OCI-LY3 (cell line): ENCODE results near the gene NFATC3.
A peak's percentile ranks its signal among the peaks of the same experiment; 100 is the strongest.

Experiments
- H2AFZ ChIP-seq: fragments of 200-600, 300-600 bp; shearing (Covaris generic); 2 replicates; pipeline ENCODE4 v1.6.0; 2014; ENCODE audit warnings: antibody characterized with exemption, low read depth, low read length
- H3K27ac ChIP-seq: fragments of 200-600, 300-600 bp; sonication (generic); 2 replicates; pipeline ENCODE4 v1.5.1; 2014; ENCODE audit warnings: mild to moderate bottlenecking, low read length, moderate library complexity, mixed read lengths
- H3K27me3 ChIP-seq: fragments of 200-600, 300-600 bp; sonication (generic); 2 replicates; pipeline ENCODE4 v1.6.1; 2014; ENCODE audit warnings: low read depth, low read length, mixed read lengths
- H3K36me3 ChIP-seq: fragments of 200-600, 300-600 bp; sonication (generic); replicated peaks from 2 replicates; pipeline ENCODE3; 2014; ENCODE audit warnings: low read depth, low read length, mixed read lengths
- H3K4me1 ChIP-seq: fragments of 300-600, 200-600 bp; sonication (generic); 2 replicates; pipeline ENCODE4 v1.6.1; 2014; ENCODE audit warnings: low read length, mixed read lengths
- H3K4me2 ChIP-seq: fragments of 200-600, 300-600 bp; sonication (generic); 2 replicates; pipeline ENCODE4 v1.6.1; 2014; ENCODE audit warnings: low read length, mixed read lengths
- H3K4me3 ChIP-seq: fragments of 300-600, 200-600 bp; sonication (generic); 2 replicates; pipeline ENCODE4 v1.5.1; 2014; ENCODE audit warnings: antibody characterized with exemption, mild to moderate bottlenecking, low read length, moderate library complexity
- H3K79me2 ChIP-seq: fragments of 300-600, 200-600 bp; shearing (Covaris generic); 2 replicates; pipeline ENCODE4 v1.6.1; 2014; ENCODE audit warnings: mild to moderate bottlenecking, low read length, mixed read lengths
- H3K9ac ChIP-seq: fragments of 300-600, 200-600 bp; shearing (Covaris generic); 2 replicates; pipeline ENCODE4 v1.6.0; 2014; ENCODE audit warnings: mild to moderate bottlenecking, low read length, moderate library complexity
- H3K9me3 ChIP-seq: fragments of 200-600, 300-600 bp; shearing (Covaris generic); 2 replicates; pipeline ENCODE4 v1.6.1; 2014; ENCODE audit warnings: low read length, mixed read lengths; ENCODE audit not compliant: insufficient read depth
- H4K20me1 ChIP-seq: fragments of 200-600, 300-600 bp; sonication (generic); 2 replicates; pipeline ENCODE4 v1.6.1; 2016; ENCODE audit warnings: low read length, mixed read lengths; ENCODE audit not compliant: insufficient read depth
- EZH2phosphoT487 ChIP-seq: fragments of 200-600 bp; shearing (Covaris generic); IDR thresholded peaks from 2 replicates; pipeline ENCODE4 v1.6.1; 2018; ENCODE audit warnings: antibody characterized with exemption, mixed run types, low read depth
- TF ChIP-seq, protein P1 (sequence below): fragments of 200-600, 300-600 bp; sonication (generic); IDR thresholded peaks from 2 replicates; pipeline ENCODE4 v1.5.1; 2014; ENCODE audit warnings: antibody characterized with exemption, low read length, low read depth

NFATC3 gene

GRCh38 chr16:68265078-68265920 is 180.1 kb downstream of the NFATC3 start:
- Histone ChIP-seq H4K20me1 (peaks cover 11% of the 10 kb centered on the region), H3K36me3 (peaks cover 4% of the 10 kb centered on the region), H3K4me1 (peaks cover 10% of the 10 kb centered on the region; the same call in 1 of the 2 replicates), H3K27ac (peak overlapping the region; percentile 52), H3K9ac (peak overlapping the region; percentile 84), H3K4me3 (peak overlapping the region; percentile 91), H2AFZ (peak overlapping the region; percentile 83; the same call in 1 of the 2 replicates), H3K27me3 (no peaks in the 10 kb centered on the region), H3K79me2 (peaks cover 63% of the 10 kb centered on the region), H3K4me2 (peak overlapping the region; percentile 87), H3K9me3 (no peaks in the 10 kb centered on the region)
- TF ChIP-seq, protein P1, sequence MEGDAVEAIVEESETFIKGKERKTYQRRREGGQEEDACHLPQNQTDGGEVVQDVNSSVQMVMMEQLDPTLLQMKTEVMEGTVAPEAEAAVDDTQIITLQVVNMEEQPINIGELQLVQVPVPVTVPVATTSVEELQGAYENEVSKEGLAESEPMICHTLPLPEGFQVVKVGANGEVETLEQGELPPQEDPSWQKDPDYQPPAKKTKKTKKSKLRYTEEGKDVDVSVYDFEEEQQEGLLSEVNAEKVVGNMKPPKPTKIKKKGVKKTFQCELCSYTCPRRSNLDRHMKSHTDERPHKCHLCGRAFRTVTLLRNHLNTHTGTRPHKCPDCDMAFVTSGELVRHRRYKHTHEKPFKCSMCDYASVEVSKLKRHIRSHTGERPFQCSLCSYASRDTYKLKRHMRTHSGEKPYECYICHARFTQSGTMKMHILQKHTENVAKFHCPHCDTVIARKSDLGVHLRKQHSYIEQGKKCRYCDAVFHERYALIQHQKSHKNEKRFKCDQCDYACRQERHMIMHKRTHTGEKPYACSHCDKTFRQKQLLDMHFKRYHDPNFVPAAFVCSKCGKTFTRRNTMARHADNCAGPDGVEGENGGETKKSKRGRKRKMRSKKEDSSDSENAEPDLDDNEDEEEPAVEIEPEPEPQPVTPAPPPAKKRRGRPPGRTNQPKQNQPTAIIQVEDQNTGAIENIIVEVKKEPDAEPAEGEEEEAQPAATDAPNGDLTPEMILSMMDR, result no peak
- TF ChIP-seq EZH2phosphoT487, result no peak

- no peak overlapping the region for H3K4me3 ChIP-seq
- H3K9me3 ChIP-seq, result no peaks in the 10 kb centered on the region
- H3K27me3 ChIP-seq, result no peaks in the 10 kb centered on the region
- H3K79me2 ChIP-seq, result peaks cover 81% of the 10 kb centered on the region
- H3K4me2 ChIP-seq, result no peak overlapping the region
- H4K20me1 ChIP-seq, result peaks cover 19% of the 10 kb centered on the region
- peaks cover 4% of the 10 kb centered on the region for H3K36me3 ChIP-seq
- no peak overlapping the region for H2AFZ ChIP-seq
- no peak overlapping the region for H3K9ac ChIP-seq
- H3K27ac ChIP-seq, result no peak overlapping the region
- TF ChIP-seq, protein P1, result no peak
- no peak for TF ChIP-seq EZH2phosphoT487
- H3K4me1 ChIP-seq, result peaks cover 12% of the 10 kb centered on the region
These were observed 182.6 kb downstream of the NFATC3 start for GRCh38 chr16:68267612-68268405.

DNA sequence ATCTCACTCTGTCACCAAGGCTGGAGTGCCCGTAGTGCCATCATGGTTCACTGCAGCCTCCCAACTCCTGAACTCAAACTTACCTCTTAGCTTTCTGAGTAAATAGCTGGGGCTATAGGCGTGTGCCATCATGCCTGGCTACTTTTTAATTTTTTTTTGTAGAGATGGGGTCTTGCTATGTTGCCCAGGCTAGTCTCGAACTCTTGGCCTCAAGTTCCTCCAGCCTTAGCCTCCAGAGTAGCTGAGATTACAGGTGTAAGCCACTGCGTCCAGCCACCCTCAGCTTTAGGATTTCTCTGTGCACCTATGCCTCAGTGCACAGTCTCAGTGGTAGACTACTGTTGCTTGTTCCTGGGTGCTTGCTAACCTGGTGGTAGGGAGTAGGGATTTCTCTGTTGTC is 184.6 kb downstream of the NFATC3 start:
- Histone ChIP-seq H3K79me2 (peaks cover 85% of the 10 kb centered on the region), H3K27me3 (no peaks in the 10 kb centered on the region), H3K9ac (no peak overlapping the region), H3K4me2 (no peak overlapping the region), H3K4me3 (no peak overlapping the region), H2AFZ (no peak overlapping the region), H3K9me3 (no peaks in the 10 kb centered on the region), H3K27ac (no peak overlapping the region), H3K4me1 (peaks cover 23% of the 10 kb centered on the region), H3K36me3 (peaks cover 15% of the 10 kb centered on the region), H4K20me1 (peaks cover 20% of the 10 kb centered on the region)
- TF ChIP-seq, protein P1, result no peak
- TF ChIP-seq EZH2phosphoT487, result no peak

GRCh38 chr16:68270353-68270752 is 185.2 kb downstream of the NFATC3 start:
- no peak overlapping the region for H2AFZ ChIP-seq
- H3K36me3 ChIP-seq, result peaks cover 20% of the 10 kb centered on the region
- TF ChIP-seq, protein P1, result no peak
- TF ChIP-seq EZH2phosphoT487, result no peak
- no peak overlapping the region for H3K9ac ChIP-seq
- no peak overlapping the region for H3K4me2 ChIP-seq
- peaks cover 23% of the 10 kb centered on the region for H4K20me1 ChIP-seq
- no peaks in the 10 kb centered on the region for H3K27me3 ChIP-seq
- no peak overlapping the region for H3K4me3 ChIP-seq
- no peaks in the 10 kb centered on the region for H3K9me3 ChIP-seq
- H3K79me2 ChIP-seq, result peaks cover 82% of the 10 kb centered on the region
- H3K4me1 ChIP-seq, result peaks cover 28% of the 10 kb centered on the region
- no peak overlapping the region for H3K27ac ChIP-seq
